ENCODE measurements around the gene ANKS1B.

The ANKS1B gene

GRCh38 chr12:98754095-98754494 lies 1230.6 kb downstream of the ANKS1B start:
- no peak overlapping the region for H3K27ac ChIP-seq

GRCh38 chr12:98752726-98753125 lies 1232.0 kb downstream of the ANKS1B start:
- no peak for TF ChIP-seq CTCF (conservative IDR thresholded peaks at IDR 0.05)

More at GRCh38 chr12:98754095-98754494, 1230.6 kb downstream of the ANKS1B start:
- no peak for TF ChIP-seq CTCF (conservative IDR thresholded peaks at IDR 0.05)

GRCh38 chr12:98751580-98752115 lies 1233.1 kb downstream of the ANKS1B start:
- no peak for TF ChIP-seq CTCF (conservative IDR thresholded peaks at IDR 0.05)
- H3K27ac ChIP-seq: no peak overlapping the region

More at GRCh38 chr12:98752726-98753125, 1232.0 kb downstream of the ANKS1B start:
- no peak overlapping the region for H3K27ac ChIP-seq

GRCh38 chr12:98750511-98750910 lies 1234.2 kb downstream of the ANKS1B start:
- TF ChIP-seq CTCF (conservative IDR thresholded peaks at IDR 0.05): no peak
- no peak overlapping the region for H3K27ac ChIP-seq

- TF ChIP-seq CTCF (conservative IDR thresholded peaks at IDR 0.05): no peak
- H3K27ac ChIP-seq: no peak overlapping the region
Observed at GRCh38 chr12:98748463-98748862, 1236.3 kb downstream of the ANKS1B start.

GRCh38 chr12:98745578-98746391 lies 1239.0 kb downstream of the ANKS1B start:
- TF ChIP-seq CTCF (conservative IDR thresholded peaks at IDR 0.05): no peak
- H3K27ac ChIP-seq: no peak overlapping the region

- H3K27ac ChIP-seq: no peak overlapping the region
- no peak for TF ChIP-seq CTCF (conservative IDR thresholded peaks at IDR 0.05)
Observed at GRCh38 chr12:98744680-98745079, 1240.1 kb downstream of the ANKS1B start.

Measured in VCaP (cell line).